Measurements from ENCODE around the gene SATL1. TPM values are rescaled to one million over a fixed set of nuclear protein-coding genes. Genes with fewer than 3 reads are reported as not detected.
"Not testable (repeated sequence)": the region's sequence is repeated elsewhere in the genome, so short reads cannot be mapped to it uniquely, and the experiment has no call there.

Gene SATL1
- polyA plus RNA-seq, 1 donor = 0.57 TPM

- DNase-seq = no peak
Observed at GRCh38 chrX:85109235-85109634, 134.3 kb downstream of the SATL1 start.

DNA sequence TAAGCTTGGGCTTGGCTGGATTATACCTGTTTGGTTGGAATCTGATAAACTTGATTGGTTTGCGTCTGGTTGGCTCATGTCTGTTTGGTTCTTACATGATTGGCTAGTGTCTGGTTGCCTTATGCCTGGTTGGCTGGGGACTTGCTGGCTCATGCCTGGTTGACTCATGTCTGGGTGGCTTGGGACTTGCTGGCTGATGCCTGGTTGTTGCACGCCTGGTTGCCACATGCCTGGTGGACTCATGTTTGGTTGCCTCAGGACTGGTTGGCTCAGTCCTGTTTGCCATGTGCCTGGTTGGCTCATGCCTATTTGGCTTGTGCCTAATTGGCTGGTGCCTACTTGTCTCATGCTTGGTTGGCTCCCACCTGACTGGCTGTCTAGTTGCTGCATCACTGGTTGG is 135.4 kb downstream of the SATL1 start:
- no peak for DNase-seq

DNA sequence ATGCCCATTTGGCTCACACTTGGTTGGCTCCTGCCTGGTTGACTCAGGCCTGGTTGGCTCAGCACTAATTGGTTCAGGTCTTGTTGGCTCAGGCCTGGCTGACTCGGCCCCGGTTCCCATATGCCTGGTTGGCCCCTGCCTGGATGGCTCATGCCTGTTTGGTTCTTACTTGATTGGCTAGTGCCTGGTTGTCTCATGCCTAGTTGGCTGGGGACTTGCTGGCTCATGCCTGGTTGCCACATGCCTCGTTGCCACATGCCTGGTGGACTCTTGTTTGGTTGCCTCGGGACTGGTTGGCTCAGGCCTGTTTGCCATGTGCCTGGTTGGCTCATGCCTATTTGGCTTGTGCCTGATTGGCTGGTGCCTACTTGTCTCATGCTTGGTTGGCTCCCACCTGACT is 136.2 kb downstream of the SATL1 start:
- DNase-seq = no peak

GRCh38 chrX:85089321-85089840 is 154.2 kb downstream of the SATL1 start:
- no peak for DNase-seq

- peak; percentile 14 for DNase-seq
Observed at GRCh38 chrX:85084770-85085393, 158.7 kb downstream of the SATL1 start.

DNA sequence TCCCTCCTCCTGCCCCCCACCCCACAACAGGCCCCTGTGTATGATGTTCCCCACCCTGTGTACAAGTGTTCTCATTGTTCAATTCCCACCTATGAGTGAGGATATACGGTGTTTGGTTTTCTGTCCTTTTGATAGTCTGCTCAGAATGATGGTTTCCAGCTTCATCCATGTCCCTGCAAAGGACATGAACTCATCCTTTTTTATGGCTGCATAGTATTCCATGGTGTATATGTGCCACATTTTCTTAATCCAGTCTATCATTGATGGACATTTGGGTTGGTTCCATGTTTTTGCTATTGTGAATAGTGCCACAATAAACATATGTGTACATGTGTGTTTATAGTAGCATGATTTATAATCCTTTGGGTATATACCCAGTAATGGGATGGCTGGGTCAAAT is 166.3 kb downstream of the SATL1 start:
- not testable (repeated sequence) for DNase-seq

- no peak for DNase-seq
Observed at GRCh38 chrX:85065512-85066198, 177.9 kb downstream of the SATL1 start.

DNA sequence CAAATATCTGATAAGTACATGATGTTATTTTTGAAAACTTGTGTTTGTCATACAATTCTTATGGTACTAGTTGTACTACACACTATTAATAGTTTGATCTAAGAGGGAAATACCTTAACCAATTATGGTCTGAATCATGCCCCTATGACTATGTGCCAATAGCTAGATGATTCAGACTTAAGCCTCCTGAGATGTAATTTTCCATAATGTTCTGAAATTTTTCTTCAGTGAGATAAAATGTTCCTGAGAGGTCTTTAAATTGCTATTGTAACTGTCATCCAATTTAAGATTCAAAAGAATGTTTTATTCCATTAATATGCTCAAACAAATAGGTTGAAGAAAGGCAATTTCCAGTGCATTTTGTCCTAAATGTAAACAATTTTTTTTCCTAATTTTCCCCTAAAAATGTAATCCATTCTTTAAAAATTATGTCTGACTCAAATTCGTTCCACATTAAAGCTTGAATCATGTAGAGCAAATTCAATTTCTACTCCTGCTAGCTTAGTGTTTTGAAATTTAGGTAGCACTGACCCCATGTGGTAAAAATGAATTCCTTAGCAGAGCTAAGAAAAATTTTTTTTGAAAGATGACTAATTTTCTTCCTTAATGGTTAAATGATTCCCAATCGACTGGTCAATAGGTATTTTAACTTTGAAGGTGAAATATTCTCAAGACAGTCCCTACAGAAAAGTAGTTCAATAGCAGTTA is 190.8 kb downstream of the SATL1 start:
- DNase-seq = no peak

DNA sequence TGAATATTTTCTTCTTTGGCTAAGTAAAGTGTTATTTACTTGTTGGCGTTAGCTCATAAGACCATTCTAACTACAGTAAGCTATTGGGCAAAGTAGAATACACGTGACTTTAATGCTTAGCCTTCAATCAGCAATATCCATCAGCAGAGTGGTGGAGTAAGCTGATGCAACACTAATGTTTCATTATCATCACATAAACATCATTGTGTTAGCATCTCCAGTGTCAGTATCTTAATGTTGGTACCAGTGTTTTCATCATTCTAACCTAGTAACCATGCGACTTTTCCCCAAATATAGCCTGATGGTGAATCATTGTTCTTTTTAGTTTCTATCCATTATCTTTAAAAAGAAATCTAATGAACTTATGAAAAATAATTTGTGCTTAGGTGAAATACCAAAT is 191.4 kb downstream of the SATL1 start:
- no peak for DNase-seq

DNA sequence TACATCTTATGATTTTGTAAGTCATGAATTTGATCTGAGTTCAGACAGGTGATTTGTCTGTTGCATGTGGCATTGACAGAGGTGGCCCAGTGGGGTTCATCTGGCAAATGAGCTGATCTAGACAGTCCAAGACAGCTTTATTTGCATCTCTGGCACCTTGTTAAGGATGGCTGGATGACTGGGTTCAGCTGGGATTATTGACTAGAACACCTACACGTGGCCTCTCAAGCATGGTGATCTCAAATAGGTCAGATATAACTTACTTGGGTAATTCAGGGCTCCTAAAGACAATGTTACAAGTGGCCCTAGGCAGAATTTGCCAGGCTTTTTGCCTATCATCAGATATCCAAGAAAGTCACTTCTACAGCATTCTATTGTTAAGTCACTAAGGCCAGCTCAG is 192.0 kb downstream of the SATL1 start:
- DNase-seq = no peak

Other genes starting within 250 kb of the SATL1 start
- 28.5 TPM for gene APOOL, start 239.9 kb downstream of the SATL1 start, polyA plus RNA-seq (ENCODE audit: insufficient read length)
- 96.3 TPM for gene ZNF711, start 212 bp upstream of the SATL1 start, polyA plus RNA-seq (ENCODE audit: insufficient read length)
- gene POF1B, start 135.9 kb upstream of the SATL1 start, polyA plus RNA-seq (ENCODE audit: insufficient read length) = 0.91 TPM

Data from left kidney (tissue), 2 donors.